Left ventricle myocardium inferior (tissue), 1 donor: ENCODE measurements around the gene NTM. TPM values are rescaled to one million over a fixed set of nuclear protein-coding genes. Genes with fewer than 3 reads are reported as not detected.

ENCODE experiments used
- DNase-seq: peaks from one replicate; pipeline ENCODE4 v3.0.0-alpha.2; 2020
- H3K27ac ChIP-seq: fragments of 200-600 bp; replicated peaks from 2 replicates; pipeline ENCODE4 v1.8.0; 2021
- H3K27me3 ChIP-seq: fragments of 200-600 bp; 2 replicates; pipeline ENCODE4 v1.8.0; 2021; ENCODE audit warnings: low read depth
- H3K36me3 ChIP-seq: fragments of 200-600 bp; 2 replicates; pipeline ENCODE4 v1.8.0; 2021
- H3K4me1 ChIP-seq: fragments of 200-600 bp; 2 replicates; pipeline ENCODE4 v1.8.0; 2021
- H3K4me3 ChIP-seq: fragments of 200-600 bp; 2 replicates; pipeline ENCODE4 v1.8.0; 2021; ENCODE audit warnings: mild to moderate bottlenecking, moderate library complexity
- H3K9me3 ChIP-seq: fragments of 200-600 bp; replicated peaks from 2 replicates; pipeline ENCODE4 v1.8.0; 2021
- intact Hi-C: fragments of 100-400 bp; cut with micrococcal nuclease; formaldehyde crosslinking; loops from one replicate; pipeline ENCODE4 v1.11.0; 2022
- total RNA-seq: library from RNA; stranded (reverse); fragmentation: NEBNext Ultra II Directional; extraction: Animal tissue kit (Norgen Biotek cat#: 25700); gene quantifications from one replicate; pipeline ENCODE4 v1.2.1, GENCODE V29; 2021
- TF ChIP-seq, protein P1 (sequence below): fragments of 200-600 bp; IDR thresholded peaks from 2 replicates; pipeline ENCODE4 v1.8.0; 2021; ENCODE audit warnings: antibody characterized with exemption, mild to moderate bottlenecking, borderline replicate concordance
- donor health status: DM: no; HTN: yes; CAD: no; lungs with severe emphysema.

NTM gene
- total RNA-seq, 1 donor from 2014 or later = 1.0 TPM

DNA sequence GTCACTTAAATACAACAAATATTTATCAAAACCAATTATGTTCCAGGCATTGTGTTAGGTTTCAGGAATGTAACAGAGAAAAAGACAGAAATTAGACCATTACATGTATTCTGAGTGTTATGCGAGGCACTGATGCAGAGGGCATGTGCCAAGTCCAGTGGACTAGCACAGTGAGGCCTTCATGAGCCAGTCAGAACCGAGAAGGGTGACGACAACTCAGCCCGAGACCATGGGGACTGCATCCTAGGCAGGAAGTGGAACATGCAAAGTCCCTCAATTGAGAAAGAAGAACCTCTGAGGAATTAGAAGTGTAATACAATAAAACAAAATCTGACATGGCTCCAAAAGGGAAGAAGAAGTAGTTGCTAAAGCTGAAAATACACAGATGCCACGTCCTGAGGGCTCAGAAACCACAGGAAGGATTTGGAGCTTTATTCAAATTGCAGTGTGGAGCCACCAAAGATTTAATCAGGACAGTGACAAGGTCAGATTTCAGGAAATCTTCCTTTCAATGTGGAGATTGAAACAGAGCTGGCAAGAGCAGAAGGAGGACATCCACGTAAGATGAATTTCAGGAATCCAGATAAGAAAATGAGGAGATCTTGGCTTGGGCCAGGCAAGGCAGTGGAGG, 529.6 kb downstream of the NTM start:
- Histone ChIP-seq H3K4me3 (no peak overlapping the region), H3K36me3 (no peaks in the 10 kb centered on the region), H3K27me3 (peaks cover 23% of the 10 kb centered on the region), H3K4me1 (no peaks in the 10 kb centered on the region), H3K9me3 (no peaks in the 10 kb centered on the region), H3K27ac (peak overlapping the region; percentile 6)
- TF ChIP-seq, protein P1, sequence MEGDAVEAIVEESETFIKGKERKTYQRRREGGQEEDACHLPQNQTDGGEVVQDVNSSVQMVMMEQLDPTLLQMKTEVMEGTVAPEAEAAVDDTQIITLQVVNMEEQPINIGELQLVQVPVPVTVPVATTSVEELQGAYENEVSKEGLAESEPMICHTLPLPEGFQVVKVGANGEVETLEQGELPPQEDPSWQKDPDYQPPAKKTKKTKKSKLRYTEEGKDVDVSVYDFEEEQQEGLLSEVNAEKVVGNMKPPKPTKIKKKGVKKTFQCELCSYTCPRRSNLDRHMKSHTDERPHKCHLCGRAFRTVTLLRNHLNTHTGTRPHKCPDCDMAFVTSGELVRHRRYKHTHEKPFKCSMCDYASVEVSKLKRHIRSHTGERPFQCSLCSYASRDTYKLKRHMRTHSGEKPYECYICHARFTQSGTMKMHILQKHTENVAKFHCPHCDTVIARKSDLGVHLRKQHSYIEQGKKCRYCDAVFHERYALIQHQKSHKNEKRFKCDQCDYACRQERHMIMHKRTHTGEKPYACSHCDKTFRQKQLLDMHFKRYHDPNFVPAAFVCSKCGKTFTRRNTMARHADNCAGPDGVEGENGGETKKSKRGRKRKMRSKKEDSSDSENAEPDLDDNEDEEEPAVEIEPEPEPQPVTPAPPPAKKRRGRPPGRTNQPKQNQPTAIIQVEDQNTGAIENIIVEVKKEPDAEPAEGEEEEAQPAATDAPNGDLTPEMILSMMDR = no peak
- intact Hi-C loops = no loop called here
- peak; percentile 34 for DNase-seq

- TF ChIP-seq, protein P1 = no peak
- H3K4me1 ChIP-seq = no peaks in the 10 kb centered on the region
- H3K36me3 ChIP-seq = no peaks in the 10 kb centered on the region
- no peak overlapping the region for H3K4me3 ChIP-seq
- no peak for DNase-seq
- no peaks in the 10 kb centered on the region for H3K9me3 ChIP-seq
- H3K27me3 ChIP-seq = peaks cover 41% of the 10 kb centered on the region
- intact Hi-C loops = no loop called here
- no peak overlapping the region for H3K27ac ChIP-seq
Observed at GRCh38 chr11:131902421-131902820, 532.0 kb downstream of the NTM start.

GRCh38 chr11:131903074-131903473, 532.7 kb downstream of the NTM start:
- TF ChIP-seq, protein P1 = no peak
- intact Hi-C loops = no loop called here
- H3K9me3 ChIP-seq = no peaks in the 10 kb centered on the region
- H3K4me1 ChIP-seq = no peaks in the 10 kb centered on the region
- H3K36me3 ChIP-seq = no peaks in the 10 kb centered on the region
- H3K4me3 ChIP-seq = no peak overlapping the region
- DNase-seq = no peak
- H3K27me3 ChIP-seq = peaks cover 48% of the 10 kb centered on the region
- no peak overlapping the region for H3K27ac ChIP-seq

- TF ChIP-seq, protein P1 = no peak
- DNase-seq = no peak
- H3K4me1 ChIP-seq = no peaks in the 10 kb centered on the region
- no peak overlapping the region for H3K4me3 ChIP-seq
- H3K27ac ChIP-seq = no peak overlapping the region
- intact Hi-C loops = no loop called here
- H3K27me3 ChIP-seq = peaks cover 64% of the 10 kb centered on the region
- H3K9me3 ChIP-seq = no peaks in the 10 kb centered on the region
- H3K36me3 ChIP-seq = no peaks in the 10 kb centered on the region
Observed at GRCh38 chr11:131904756-131905155, 534.3 kb downstream of the NTM start.

DNA sequence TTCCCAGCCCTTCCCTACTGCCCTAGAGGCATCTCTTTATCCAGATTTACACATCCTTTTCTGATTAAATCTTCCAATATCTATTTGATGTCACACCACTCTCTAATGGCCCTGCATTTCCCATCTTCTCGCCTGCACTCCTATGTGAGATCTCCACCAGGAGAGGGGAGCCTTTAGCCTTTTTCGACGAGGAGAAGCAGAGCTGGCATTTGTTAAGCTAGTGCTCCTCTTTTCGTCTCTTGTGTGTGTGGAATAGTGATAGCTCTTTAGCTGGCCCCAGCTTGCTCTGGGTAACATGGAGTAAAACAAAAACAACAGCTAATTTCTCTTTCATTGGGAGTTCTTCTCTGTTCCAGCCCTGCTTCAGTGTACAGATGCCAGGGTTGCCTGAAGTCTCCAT, 536.5 kb downstream of the NTM start:
- Histone ChIP-seq H3K4me1 (peaks cover 12% of the 10 kb centered on the region), H3K4me3 (no peak overlapping the region), H3K27me3 (peaks cover 81% of the 10 kb centered on the region), H3K27ac (no peak overlapping the region), H3K9me3 (no peaks in the 10 kb centered on the region), H3K36me3 (no peaks in the 10 kb centered on the region)
- TF ChIP-seq, protein P1 = peak; percentile 27
- DNase-seq = no peak
- intact Hi-C loops = no loop called here

GRCh38 chr11:131907371-131907770, 537.0 kb downstream of the NTM start:
- H3K4me3 ChIP-seq = no peak overlapping the region
- intact Hi-C loops = no loop called here
- H3K36me3 ChIP-seq = no peaks in the 10 kb centered on the region
- DNase-seq = no peak
- H3K4me1 ChIP-seq = peaks cover 12% of the 10 kb centered on the region
- no peak overlapping the region for H3K27ac ChIP-seq
- TF ChIP-seq, protein P1 = no peak
- H3K9me3 ChIP-seq = no peaks in the 10 kb centered on the region
- peaks cover 84% of the 10 kb centered on the region for H3K27me3 ChIP-seq
